GM12878 (cell line): ENCODE results near the gene LRCH2. TPM values are rescaled to one million over a fixed set of nuclear protein-coding genes. Genes with fewer than 3 reads are reported as not detected.

Experiments
- ATAC-seq: fragments of 200-7000 bp; cut with Tn5 transposase; 3 replicates; pipeline ENCODE4 v1.9.1; 2020; ENCODE audit warnings: mild to moderate bottlenecking, moderate library complexity
- BruUV-seq: library from RNA; stranded (reverse); fragments of 400-500 nt; replicated peaks from 2 replicates; lab custom pipeline; 2021; lab: Mats Ljungman, UMichigan
- CTCF ChIA-PET: fragments of 300-600 bp; sonication (Branson Sonifier 250); formaldehyde crosslinking; extraction: SDS; loops from one replicate; lab custom pipeline; 2021; ENCODE audit warnings: inconsistent platforms; lab: Yijun Ruan, JAX
- POLR2A ChIA-PET: fragments of 350-600 bp; formaldehyde crosslinking; extraction: SDS; loops from one replicate; lab custom pipeline; 2021; ENCODE audit warnings: inconsistent platforms; lab: Charles Lee
- RAD21 ChIA-PET: fragments of 300-600 bp; sonication (Branson Sonifier 250); formaldehyde crosslinking; loops from one replicate; lab custom pipeline; 2023; ENCODE audit warnings: antibody characterized with exemption; ENCODE audit not compliant: unreplicated experiment; lab: Charles Lee
- SMC1A ChIA-PET: fragments of 300-600 bp; sonication (Branson Sonifier 250); formaldehyde crosslinking; loops from one replicate; lab custom pipeline; 2023; ENCODE audit not compliant: unreplicated experiment, uncharacterized antibody; lab: Charles Lee
- DNase-seq: peaks from one replicate; pipeline ENCODE4 v3.0.0-alpha.2; 2011; ENCODE audit warnings: low read depth, low spot score
- FAIRE-seq: peaks from 3 replicates; lab custom pipeline; 2011; peaks lifted over from hg19 to GRCh38; lab: Jason Lieb, UNC
- H2AFZ ChIP-seq: 2 replicates; pipeline ENCODE4 v1.6.0; 2011; ENCODE audit warnings: low read depth, low read length, control low read depth; ENCODE audit not compliant: control insufficient read depth
- H3K27ac ChIP-seq: 2 replicates; pipeline ENCODE4 v1.5.1; 2011; ENCODE audit warnings: control low read depth; ENCODE audit not compliant: control insufficient read depth, insufficient read depth
- H3K27me3 ChIP-seq, 2 experiments: replicated peaks in 1 of 2; 2 replicates each; pipeline versions ENCODE4 v1.6.0 to v1.6.1; 2011; ENCODE audit warnings: low read length in 1 of 2; ENCODE audit not compliant: control insufficient read depth in 2 of 2, insufficient read depth in 2 of 2
- H3K36me3 ChIP-seq, 2 experiments: 2 replicates each; pipeline ENCODE4 v1.5.1; 2011; ENCODE audit warnings: low read length in 1 of 2; ENCODE audit not compliant: control insufficient read depth in 2 of 2, insufficient read depth in 2 of 2
- H3K4me1 ChIP-seq: 2 replicates; pipeline ENCODE4 v1.6.1; 2011; ENCODE audit warnings: mild to moderate bottlenecking, low read length, moderate library complexity, mixed read lengths; ENCODE audit not compliant: control insufficient read depth, insufficient read depth
- H3K4me2 ChIP-seq: 2 replicates; pipeline ENCODE4 v1.6.0; 2011; ENCODE audit warnings: control low read depth; ENCODE audit not compliant: control insufficient read depth, insufficient read depth
- H3K4me3 ChIP-seq: fragments of 200-600 bp; sonication (generic); 2 replicates; pipeline ENCODE4 v1.5.1; 2016
- H3K79me2 ChIP-seq: 2 replicates; pipeline ENCODE4 v1.6.0; 2011; ENCODE audit warnings: low read length; ENCODE audit not compliant: control insufficient read depth, insufficient read depth
- H3K9ac ChIP-seq: 2 replicates; pipeline ENCODE4 v1.8.0; 2011; ENCODE audit warnings: low read length, control low read depth, mixed read lengths; ENCODE audit not compliant: control insufficient read depth, insufficient read depth
- H3K9me3 ChIP-seq: replicated peaks from 3 replicates; pipeline ENCODE4 v1.5.1; 2011; ENCODE audit warnings: mild to moderate bottlenecking, low read length; ENCODE audit not compliant: control insufficient read depth, insufficient read depth
- H4K20me1 ChIP-seq: 2 replicates; pipeline ENCODE4 v1.6.0; 2011; ENCODE audit not compliant: control insufficient read depth, insufficient read depth
- ETV6 ChIP-seq, 2 experiments: fragments of 450-650 bp in 1 of 2; IDR thresholded peaks in 1 of 2; conservative IDR thresholded peaks in 1 of 2; 2 replicates each; pipeline ENCODE4 v1.6.1; 2014; ENCODE audit warnings: antibody characterized with exemption in 1 of 2, borderline replicate concordance in 1 of 2, low read depth in 1 of 2, mild to moderate bottlenecking in 1 of 2, moderate library complexity in 1 of 2
- EZH2 ChIP-seq: IDR thresholded peaks from 2 replicates; pipeline ENCODE4 v1.6.1; 2012; ENCODE audit warnings: low read depth, mild to moderate bottlenecking, control low read depth, inconsistent platforms, low read length, borderline replicate concordance; ENCODE audit not compliant: control insufficient read depth
- FOS ChIP-seq: IDR thresholded peaks from 3 replicates; pipeline ENCODE4 v1.6.1; 2011; ENCODE audit warnings: borderline replicate concordance; ENCODE audit not compliant: insufficient read length; ENCODE audit errors: extremely low read depth
- GATAD2B ChIP-seq: fragments of 450-650 bp; conservative IDR thresholded peaks from 2 replicates; pipeline ENCODE4 v1.6.1; 2017; ENCODE audit warnings: low read depth, mild to moderate bottlenecking, moderate library complexity
- JUND ChIP-seq: IDR thresholded peaks from 2 replicates; pipeline ENCODE4 v1.6.1; 2012; ENCODE audit warnings: low read depth, mild to moderate bottlenecking, low read length, improper control_type of control experiment, moderate library complexity
- KDM1A ChIP-seq: fragments of 200-600 bp; sonication (generic); IDR thresholded peaks from 2 replicates; pipeline ENCODE4 v1.6.1; 2016; ENCODE audit warnings: borderline replicate concordance
- NFXL1 ChIP-seq: fragments of 450-650 bp; IDR thresholded peaks from 2 replicates; pipeline ENCODE4 v1.6.1; 2017; ENCODE audit warnings: antibody characterized with exemption, mild to moderate bottlenecking, borderline replicate concordance
- NRF1 ChIP-seq: conservative IDR thresholded peaks from 2 replicates; pipeline ENCODE4 v1.6.1; 2011; ENCODE audit warnings: mild to moderate bottlenecking, low read depth, low read length, improper control_type of control experiment
- RELA ChIP-seq: fragments of 450-650 bp; IDR thresholded peaks from 2 replicates; pipeline ENCODE4 v1.8.0; 2014; ENCODE audit warnings: borderline replicate concordance; ENCODE audit not compliant: partially characterized antibody
- SRF ChIP-seq, 2 experiments: IDR thresholded peaks; 2 replicates each; pipeline ENCODE4 v1.6.1; 2011; ENCODE audit warnings: low read depth in 2 of 2, low read length in 2 of 2, mild to moderate bottlenecking in 1 of 2, moderate library complexity in 1 of 2
- TAF1 ChIP-seq: IDR thresholded peaks from 2 replicates; pipeline ENCODE4 v1.6.1; 2011; ENCODE audit warnings: mild to moderate bottlenecking, low read depth, low read length, borderline replicate concordance
- ZNF274 ChIP-seq: IDR thresholded peaks from one replicate; pipeline ENCODE4 v1.8.0; 2011; ENCODE audit not compliant: insufficient read length, insufficient read depth
- WGBS: methylation state at CpG from one replicate; pipeline ENCODE4 v1.1.6; 2016; ENCODE audit warnings: low lambda C conversion rate; ENCODE audit not compliant: insufficient replicate concordance, insufficient coverage; ENCODE audit errors: missing lambda C conversion rate; 5-methylcytosine and 5-hydroxymethylcytosine counted together
- in situ Hi-C: fragments of 300-500 bp; cut with MboI; formaldehyde crosslinking; loops from 9 replicates; pipeline ENCODE4 v1.14.3; 2018; ENCODE audit warnings: mixed read lengths
- intact Hi-C: fragments of 100-400 bp; cut with micrococcal nuclease; formaldehyde crosslinking; loops from one replicate; pipeline ENCODE4 v1.14.2; 2022; ENCODE audit not compliant: unreplicated experiment
- polyA plus RNA-seq, 11 experiments: library from polyadenylated mRNA; depleted of rRNA in 4 of 11; unstranded in 6 of 11; stranded (reverse) in 5 of 11; fragments of >200 nt; fragmentation: Nextera tagmentation in 4 of 11; fragmentation: Illumina TruSeq in 1 of 11; extraction: Ambion mirVana in 4 of 11; extraction: Trizol in 1 of 11; gene quantifications; 1 replicate in 1 of 11; 2 replicates in 10 of 11; pipeline versions ENCODE4 v1.2.1 to v1.2.3, GENCODE V29; 2011 to 2016; ENCODE audit warnings: inconsistent platforms in 2 of 11, missing spikeins in 2 of 11, low read depth in 1 of 11
- total RNA-seq, 4 experiments: library from RNA; depleted of rRNA in 3 of 4; stranded (reverse); fragments of >200 nt in 3 of 4; fragmentation: Illumina TruSeq in 1 of 4; extraction: Trizol in 1 of 4; gene quantifications; 2 replicates each; pipeline versions ENCODE4 v1.2.1 to v1.2.3, GENCODE V29; 2013 to 2021
- TF ChIP-seq, protein P1 (sequence below): fragments of 450-650 bp; IDR thresholded peaks from 2 replicates; pipeline ENCODE4 v1.6.1; 2016; ENCODE audit warnings: mild to moderate bottlenecking, moderate library complexity, borderline replicate concordance
- TF ChIP-seq, protein P2 (sequence below): IDR thresholded peaks from 2 replicates; pipeline ENCODE4 v1.6.1; 2011; ENCODE audit warnings: borderline replicate concordance, low read depth, mild to moderate bottlenecking, moderate library complexity, low read length; ENCODE audit not compliant: insufficient read depth, poor library complexity, severe bottlenecking

The LRCH2 gene
- total and polyA plus RNA-seq, 10 of the 15 experiments (the other 5 are each of a cell fraction or from before 2014, with no cell fraction given), result 0.01 to 0.10 (median 0.03) TPM; not detected in 7

DNA sequence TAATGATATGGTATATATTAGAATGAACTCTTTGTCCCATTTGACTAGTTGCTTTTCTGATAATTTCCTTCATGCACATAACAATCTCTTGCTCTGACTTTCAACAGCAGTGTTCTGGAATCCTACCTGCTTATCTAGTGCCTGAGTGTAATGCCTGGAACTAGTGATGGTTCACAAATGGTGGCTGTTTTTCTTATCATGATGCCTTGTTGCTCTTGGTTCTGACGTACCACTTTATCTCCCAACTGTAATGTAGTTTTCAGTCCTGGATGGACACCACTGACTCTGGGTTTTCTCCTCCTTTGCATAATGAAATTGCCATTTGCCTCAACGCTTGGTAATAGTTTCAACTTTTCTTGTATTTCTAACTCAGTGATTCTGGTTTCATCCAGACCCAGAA, 30.1 kb upstream of the LRCH2 start (continued):
- TF ChIP-seq, protein P1, sequence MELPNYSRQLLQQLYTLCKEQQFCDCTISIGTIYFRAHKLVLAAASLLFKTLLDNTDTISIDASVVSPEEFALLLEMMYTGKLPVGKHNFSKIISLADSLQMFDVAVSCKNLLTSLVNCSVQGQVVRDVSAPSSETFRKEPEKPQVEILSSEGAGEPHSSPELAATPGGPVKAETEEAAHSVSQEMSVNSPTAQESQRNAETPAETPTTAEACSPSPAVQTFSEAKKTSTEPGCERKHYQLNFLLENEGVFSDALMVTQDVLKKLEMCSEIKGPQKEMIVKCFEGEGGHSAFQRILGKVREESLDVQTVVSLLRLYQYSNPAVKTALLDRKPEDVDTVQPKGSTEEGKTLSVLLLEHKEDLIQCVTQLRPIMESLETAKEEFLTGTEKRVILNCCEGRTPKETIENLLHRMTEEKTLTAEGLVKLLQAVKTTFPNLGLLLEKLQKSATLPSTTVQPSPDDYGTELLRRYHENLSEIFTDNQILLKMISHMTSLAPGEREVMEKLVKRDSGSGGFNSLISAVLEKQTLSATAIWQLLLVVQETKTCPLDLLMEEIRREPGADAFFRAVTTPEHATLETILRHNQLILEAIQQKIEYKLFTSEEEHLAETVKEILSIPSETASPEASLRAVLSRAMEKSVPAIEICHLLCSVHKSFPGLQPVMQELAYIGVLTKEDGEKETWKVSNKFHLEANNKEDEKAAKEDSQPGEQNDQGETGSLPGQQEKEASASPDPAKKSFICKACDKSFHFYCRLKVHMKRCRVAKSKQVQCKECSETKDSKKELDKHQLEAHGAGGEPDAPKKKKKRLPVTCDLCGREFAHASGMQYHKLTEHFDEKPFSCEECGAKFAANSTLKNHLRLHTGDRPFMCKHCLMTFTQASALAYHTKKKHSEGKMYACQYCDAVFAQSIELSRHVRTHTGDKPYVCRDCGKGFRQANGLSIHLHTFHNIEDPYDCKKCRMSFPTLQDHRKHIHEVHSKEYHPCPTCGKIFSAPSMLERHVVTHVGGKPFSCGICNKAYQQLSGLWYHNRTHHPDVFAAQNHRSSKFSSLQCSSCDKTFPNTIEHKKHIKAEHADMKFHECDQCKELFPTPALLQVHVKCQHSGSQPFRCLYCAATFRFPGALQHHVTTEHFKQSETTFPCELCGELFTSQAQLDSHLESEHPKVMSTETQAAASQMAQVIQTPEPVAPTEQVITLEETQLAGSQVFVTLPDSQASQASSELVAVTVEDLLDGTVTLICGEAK, result no peak
- TF ChIP-seq EZH2, result no peak
- no peak for TF ChIP-seq KDM1A
- TF ChIP-seq RELA, result no peak
- no peak for TF ChIP-seq TAF1
- TF ChIP-seq ZNF274, result no peak

DNA sequence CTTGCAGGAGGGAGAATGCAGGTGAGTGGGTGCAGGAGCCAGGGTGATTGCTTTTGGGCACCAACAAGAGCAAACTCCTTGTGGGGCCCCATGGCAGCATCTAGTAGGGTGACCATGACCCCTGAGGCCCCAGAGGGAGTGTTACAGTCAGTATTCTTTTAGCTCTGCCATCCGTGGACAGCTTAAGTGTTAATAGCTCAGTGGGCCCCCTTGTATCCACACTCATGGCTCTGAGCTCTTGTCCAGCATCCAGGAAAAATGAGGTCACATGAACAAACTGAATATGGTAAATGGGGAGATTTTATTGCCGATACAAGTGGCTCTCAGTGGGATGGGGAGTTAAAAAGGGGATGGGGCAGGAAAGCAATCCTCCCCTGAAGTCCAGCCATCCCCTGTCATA, 27.3 kb upstream of the LRCH2 start:
- H3K36me3 ChIP-seq, result no peaks in the 10 kb centered on the region
- FAIRE-seq (no peak), ATAC-seq (no peak), DNase-seq (no peak)
- ChIA-PET CTCF (no interaction called here), POLR2A (no interaction called here), SMC1A (interaction anchor here (1.1 kb wide), 1 partner anchor 24 kb away, joined by 3 read pairs; no protein-coding TSS in a partner anchor), RAD21 (no interaction called here)
- 0% methylated on average over 2 of the region's 2 CpGs for WGBS
- no peaks in the 10 kb centered on the region for H3K4me1 ChIP-seq
- no peaks in the 10 kb centered on the region for H3K9me3 ChIP-seq
- H3K4me2 ChIP-seq, result no peak overlapping the region
- H4K20me1 ChIP-seq, result no peaks in the 10 kb centered on the region
- H3K27me3 ChIP-seq, result no peaks in the 10 kb centered on the region
- BruUV-seq, result no TSS peak
- H2AFZ ChIP-seq, result no peak overlapping the region
- intact Hi-C loops (no loop called here), in situ Hi-C loops (no loop called here)
- no peak overlapping the region for H3K9ac ChIP-seq
- no peak overlapping the region for H3K4me3 ChIP-seq
- H3K27ac ChIP-seq, result no peak overlapping the region
- no peaks in the 10 kb centered on the region for H3K79me2 ChIP-seq
- TF ChIP-seq ETV6 (conservative IDR thresholded peaks at IDR 0.05 in 1 of 2, IDR thresholded peaks at IDR 0.05 in 1 of 2; ENCODE audit: borderline replicate concordance in 1 of 2, low read depth in 1 of 2) (no peak), GATAD2B (no peak), SRF (IDR thresholded peaks at IDR 0.05; ENCODE audit: low read depth in 2 of 2, low read length in 2 of 2) (no peak), JUND (no peak), NRF1 (no peak), NFXL1 (no peak), FOS (no peak)
- TF ChIP-seq, protein P2, sequence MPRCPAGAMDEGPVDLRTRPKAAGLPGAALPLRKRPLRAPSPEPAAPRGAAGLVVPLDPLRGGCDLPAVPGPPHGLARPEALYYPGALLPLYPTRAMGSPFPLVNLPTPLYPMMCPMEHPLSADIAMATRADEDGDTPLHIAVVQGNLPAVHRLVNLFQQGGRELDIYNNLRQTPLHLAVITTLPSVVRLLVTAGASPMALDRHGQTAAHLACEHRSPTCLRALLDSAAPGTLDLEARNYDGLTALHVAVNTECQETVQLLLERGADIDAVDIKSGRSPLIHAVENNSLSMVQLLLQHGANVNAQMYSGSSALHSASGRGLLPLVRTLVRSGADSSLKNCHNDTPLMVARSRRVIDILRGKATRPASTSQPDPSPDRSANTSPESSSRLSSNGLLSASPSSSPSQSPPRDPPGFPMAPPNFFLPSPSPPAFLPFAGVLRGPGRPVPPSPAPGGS, result no peak
